ENCODE measurements around the gene TMEM74B. TPM values are rescaled to one million over a fixed set of nuclear protein-coding genes. Genes with fewer than 3 reads are reported as not detected.

Gene TMEM74B
- total and polyA plus RNA-seq, 10 of the 15 experiments (the other 5 are each of a cell fraction or from before 2014, with no cell fraction given): 0.07 TPM; not detected in 9

- in situ Hi-C loops (cut with MboI): no loop called here
- no peaks in the 10 kb centered on the region for H3K79me2 ChIP-seq (ENCODE audit: control insufficient read depth, insufficient read depth, low read length)
Observed at GRCh38 chr20:1191299-1191698, 6.5 kb upstream of the TMEM74B start.

GRCh38 chr20:1190847-1191246, 6.1 kb upstream of the TMEM74B start:
- SMC1A ChIA-PET (ENCODE audit: uncharacterized antibody, unreplicated experiment): no interaction called here
- FAIRE-seq (no peak), DNase-seq (ENCODE audit: low read depth, low spot score) (no peak), ATAC-seq (no peak)
- POLR2A ChIA-PET: no interaction called here
- RAD21 ChIA-PET (ENCODE audit: unreplicated experiment): no interaction called here
- Histone ChIP-seq H3K9me3 (replicated peaks; ENCODE audit: control insufficient read depth, insufficient read depth, low read length) (no peaks in the 10 kb centered on the region), H3K79me2 (ENCODE audit: control insufficient read depth, insufficient read depth, low read length) (no peaks in the 10 kb centered on the region), H3K27ac (ENCODE audit: control insufficient read depth, insufficient read depth) (no peak overlapping the region), H3K4me1 (ENCODE audit: control insufficient read depth, insufficient read depth, low read length) (no peaks in the 10 kb centered on the region), H3K27me3 (replicated peaks in 1 of 2; ENCODE audit: control insufficient read depth in 2 of 2, insufficient read depth in 2 of 2, low read length in 1 of 2) (peaks cover 0 to 4% of the 10 kb centered on the region in 2 experiments; a peak in 2 of 4 replicates), H3K9ac (ENCODE audit: control insufficient read depth, insufficient read depth, low read length) (no peak overlapping the region), H4K20me1 (ENCODE audit: control insufficient read depth, insufficient read depth) (no peaks in the 10 kb centered on the region), H3K4me3 (no peak overlapping the region), H2AFZ (ENCODE audit: control insufficient read depth, low read depth, low read length) (no peak overlapping the region), H3K36me3 (ENCODE audit: control insufficient read depth in 2 of 2, insufficient read depth in 2 of 2, low read length in 1 of 2) (no peaks in the 10 kb centered on the region), H3K4me2 (ENCODE audit: control insufficient read depth, insufficient read depth) (no peak overlapping the region)
- TF ChIP-seq POU2F2 (IDR thresholded peaks at IDR 0.05; ENCODE audit: borderline replicate concordance, low read depth, low read length): no peak
- TF ChIP-seq NFIC (IDR thresholded peaks at IDR 0.05; ENCODE audit: low read depth, low read length): no peak
- no peak for TF ChIP-seq ZNF592 (IDR thresholded peaks at IDR 0.05)
- TF ChIP-seq TCF12 (IDR thresholded peaks at IDR 0.05; ENCODE audit: low read depth, low read length): no peak
- no TSS peak for BruUV-seq (replicated peaks)
- WGBS (ENCODE audit: insufficient coverage, insufficient replicate concordance, low lambda C conversion rate, missing lambda C conversion rate): 61% methylated on average over 3 of the region's 3 CpGs
- intact Hi-C loops (cut with micrococcal nuclease; ENCODE audit: unreplicated experiment): no loop called here
- CTCF ChIA-PET: no interaction called here
- in situ Hi-C loops (cut with MboI): no loop called here

More at GRCh38 chr20:1191299-1191698, 6.5 kb upstream of the TMEM74B start:
- BruUV-seq (replicated peaks): no TSS peak
- ChIA-PET RAD21 (ENCODE audit: unreplicated experiment) (no interaction called here), CTCF (no interaction called here), SMC1A (ENCODE audit: uncharacterized antibody, unreplicated experiment) (no interaction called here), POLR2A (no interaction called here)
- intact Hi-C loops (cut with micrococcal nuclease; ENCODE audit: unreplicated experiment): no loop called here
- H3K4me1 ChIP-seq (ENCODE audit: control insufficient read depth, insufficient read depth, low read length): no peaks in the 10 kb centered on the region
- H3K9ac ChIP-seq (ENCODE audit: control insufficient read depth, insufficient read depth, low read length): no peak overlapping the region
- H3K27me3 ChIP-seq (replicated peaks in 1 of 2; ENCODE audit: control insufficient read depth in 2 of 2, insufficient read depth in 2 of 2, low read length in 1 of 2): peaks cover 0 to 4% of the 10 kb centered on the region in 2 experiments; a peak in 3 of 4 replicates
- no peak for FAIRE-seq
- no peak for ATAC-seq
- no peak overlapping the region for H3K4me2 ChIP-seq (ENCODE audit: control insufficient read depth, insufficient read depth)
- WGBS (ENCODE audit: insufficient coverage, insufficient replicate concordance, low lambda C conversion rate, missing lambda C conversion rate): 41% methylated on average over 3 of the region's 3 CpGs
- no peak overlapping the region for H3K27ac ChIP-seq (ENCODE audit: control insufficient read depth, insufficient read depth)
- no peak for DNase-seq (ENCODE audit: low read depth, low spot score)
- no peak overlapping the region for H3K4me3 ChIP-seq
- no peaks in the 10 kb centered on the region for H3K36me3 ChIP-seq (ENCODE audit: control insufficient read depth in 2 of 2, insufficient read depth in 2 of 2, low read length in 1 of 2)
- H4K20me1 ChIP-seq (ENCODE audit: control insufficient read depth, insufficient read depth): no peaks in the 10 kb centered on the region
- no peaks in the 10 kb centered on the region for H3K9me3 ChIP-seq (replicated peaks; ENCODE audit: control insufficient read depth, insufficient read depth, low read length)
- TF ChIP-seq EP300 (IDR thresholded peaks at IDR 0.05; ENCODE audit: borderline replicate concordance in 1 of 2, control insufficient read depth in 1 of 2, low read depth in 2 of 2, low read length in 2 of 2) (no peak), POLR2AphosphoS5 (IDR thresholded peaks at IDR 0.05; ENCODE audit: low read length) (no peak)
- no peak overlapping the region for H2AFZ ChIP-seq (ENCODE audit: control insufficient read depth, low read depth, low read length)

Data from GM12878 (cell line).